BLaER1 (cell line): ENCODE data around the gene CDH13.

Experiments
- H3K27ac ChIP-seq: shearing (Covaris generic); formaldehyde crosslinking; 2 replicates; pipeline ENCODE4 v1.8.1; 2022
- H3K27me3 ChIP-seq: shearing (Covaris generic); formaldehyde crosslinking; 2 replicates; pipeline ENCODE4 v1.8.1; 2022
- H3K36me3 ChIP-seq: shearing (Covaris generic); formaldehyde crosslinking; 2 replicates; pipeline ENCODE4 v1.8.1; 2022
- H3K4me1 ChIP-seq: shearing (Covaris generic); formaldehyde crosslinking; 2 replicates; pipeline ENCODE4 v1.8.1; 2022
- H3K4me2 ChIP-seq: shearing (Covaris generic); formaldehyde crosslinking; 2 replicates; pipeline ENCODE4 v1.8.1; 2022
- H3K4me3 ChIP-seq: shearing (Covaris generic); formaldehyde crosslinking; 2 replicates; pipeline ENCODE4 v1.8.1; 2022
- H3K9ac ChIP-seq: shearing (Covaris generic); formaldehyde crosslinking; 2 replicates; pipeline ENCODE4 v1.8.1; 2022
- H3K9me3 ChIP-seq: shearing (Covaris generic); formaldehyde crosslinking; 2 replicates; pipeline ENCODE4 v1.8.1; 2022
- H4K20me1 ChIP-seq: shearing (Covaris generic); formaldehyde crosslinking; 2 replicates; pipeline ENCODE4 v1.8.1; 2022
- Cebpa-rat ChIP-seq: shearing (Covaris generic); IDR thresholded peaks from 2 replicates; pipeline ENCODE4 v1.8.1; 2022

The CDH13 gene

GRCh38 chr16:82598771-82599170 lies 28.0 kb upstream of the CDH13 start:
- TF ChIP-seq Cebpa-rat = no peak
- H3K27ac ChIP-seq = no peak overlapping the region
- no peaks in the 10 kb centered on the region for H4K20me1 ChIP-seq
- no peak overlapping the region for H3K9ac ChIP-seq
- no peaks in the 10 kb centered on the region for H3K27me3 ChIP-seq
- H3K4me2 ChIP-seq = no peak overlapping the region
- no peak overlapping the region for H3K4me3 ChIP-seq
- H3K4me1 ChIP-seq = no peaks in the 10 kb centered on the region
- no peaks in the 10 kb centered on the region for H3K36me3 ChIP-seq
- no peaks in the 10 kb centered on the region for H3K9me3 ChIP-seq

- Histone ChIP-seq H3K4me1 (no peaks in the 10 kb centered on the region), H3K36me3 (no peaks in the 10 kb centered on the region), H3K4me2 (no peak overlapping the region), H3K27me3 (no peaks in the 10 kb centered on the region), H3K4me3 (no peak overlapping the region), H3K27ac (no peak overlapping the region), H3K9ac (no peak overlapping the region), H3K9me3 (no peaks in the 10 kb centered on the region), H4K20me1 (no peaks in the 10 kb centered on the region)
- no peak for TF ChIP-seq Cebpa-rat
These were observed 24.7 kb upstream of the CDH13 start for GRCh38 chr16:82601989-82602640.

- H3K4me3 ChIP-seq = no peak overlapping the region
- H3K4me1 ChIP-seq = no peaks in the 10 kb centered on the region
- H3K27ac ChIP-seq = no peak overlapping the region
- no peaks in the 10 kb centered on the region for H3K36me3 ChIP-seq
- H3K9ac ChIP-seq = no peak overlapping the region
- H3K9me3 ChIP-seq = no peaks in the 10 kb centered on the region
- no peak for TF ChIP-seq Cebpa-rat
- no peak overlapping the region for H3K4me2 ChIP-seq
- H3K27me3 ChIP-seq = no peaks in the 10 kb centered on the region
- H4K20me1 ChIP-seq = no peaks in the 10 kb centered on the region
These were observed 22.9 kb upstream of the CDH13 start for GRCh38 chr16:82603784-82604411.

- Histone ChIP-seq H3K4me2 (no peak overlapping the region), H4K20me1 (no peaks in the 10 kb centered on the region), H3K36me3 (no peaks in the 10 kb centered on the region), H3K4me3 (no peak overlapping the region), H3K27ac (no peak overlapping the region), H3K9ac (no peak overlapping the region), H3K27me3 (no peaks in the 10 kb centered on the region), H3K4me1 (no peaks in the 10 kb centered on the region), H3K9me3 (no peaks in the 10 kb centered on the region)
- TF ChIP-seq Cebpa-rat = no peak
These were observed 21.7 kb upstream of the CDH13 start for GRCh38 chr16:82605076-82605475.

GRCh38 chr16:82605863-82606620 lies 20.7 kb upstream of the CDH13 start:
- Histone ChIP-seq H3K9me3 (no peaks in the 10 kb centered on the region), H3K36me3 (no peaks in the 10 kb centered on the region), H3K27me3 (no peaks in the 10 kb centered on the region), H3K4me2 (no peak overlapping the region), H3K4me1 (no peaks in the 10 kb centered on the region), H4K20me1 (no peaks in the 10 kb centered on the region), H3K27ac (no peak overlapping the region), H3K9ac (no peak overlapping the region), H3K4me3 (no peak overlapping the region)
- no peak for TF ChIP-seq Cebpa-rat

- H4K20me1 ChIP-seq = no peaks in the 10 kb centered on the region
- no peak for TF ChIP-seq Cebpa-rat
- H3K27ac ChIP-seq = no peak overlapping the region
- no peaks in the 10 kb centered on the region for H3K36me3 ChIP-seq
- no peaks in the 10 kb centered on the region for H3K4me1 ChIP-seq
- H3K9ac ChIP-seq = no peak overlapping the region
- H3K4me2 ChIP-seq = no peak overlapping the region
- no peak overlapping the region for H3K4me3 ChIP-seq
- no peaks in the 10 kb centered on the region for H3K9me3 ChIP-seq
- no peaks in the 10 kb centered on the region for H3K27me3 ChIP-seq
These were observed 17.6 kb upstream of the CDH13 start for GRCh38 chr16:82609140-82609539.

GRCh38 chr16:82612263-82612662 lies 14.5 kb upstream of the CDH13 start:
- no peaks in the 10 kb centered on the region for H3K36me3 ChIP-seq
- no peak overlapping the region for H3K4me3 ChIP-seq
- no peaks in the 10 kb centered on the region for H3K9me3 ChIP-seq
- no peak overlapping the region for H3K9ac ChIP-seq
- H3K27ac ChIP-seq = no peak overlapping the region
- no peaks in the 10 kb centered on the region for H3K4me1 ChIP-seq
- H4K20me1 ChIP-seq = no peaks in the 10 kb centered on the region
- H3K4me2 ChIP-seq = no peak overlapping the region
- no peaks in the 10 kb centered on the region for H3K27me3 ChIP-seq
- TF ChIP-seq Cebpa-rat = no peak

GRCh38 chr16:82616356-82616755 lies 10.4 kb upstream of the CDH13 start:
- H3K9me3 ChIP-seq = no peaks in the 10 kb centered on the region
- no peak for TF ChIP-seq Cebpa-rat
- no peaks in the 10 kb centered on the region for H3K4me1 ChIP-seq
- H3K27me3 ChIP-seq = no peaks in the 10 kb centered on the region
- H3K4me2 ChIP-seq = no peak overlapping the region
- no peak overlapping the region for H3K4me3 ChIP-seq
- no peak overlapping the region for H3K27ac ChIP-seq
- H3K36me3 ChIP-seq = no peaks in the 10 kb centered on the region
- H4K20me1 ChIP-seq = no peaks in the 10 kb centered on the region
- no peak overlapping the region for H3K9ac ChIP-seq

GRCh38 chr16:82621781-82622180 lies 5.0 kb upstream of the CDH13 start:
- no peak overlapping the region for H3K4me3 ChIP-seq
- no peaks in the 10 kb centered on the region for H3K9me3 ChIP-seq
- TF ChIP-seq Cebpa-rat = no peak
- no peaks in the 10 kb centered on the region for H4K20me1 ChIP-seq
- no peak overlapping the region for H3K9ac ChIP-seq
- no peak overlapping the region for H3K4me2 ChIP-seq
- H3K4me1 ChIP-seq = peaks cover 7% of the 10 kb centered on the region
- H3K36me3 ChIP-seq = no peaks in the 10 kb centered on the region
- H3K27ac ChIP-seq = no peak overlapping the region
- H3K27me3 ChIP-seq = no peaks in the 10 kb centered on the region

GRCh38 chr16:82623241-82623640 lies 3.5 kb upstream of the CDH13 start:
- no peaks in the 10 kb centered on the region; the same call in 1 of the 2 replicates for H3K9me3 ChIP-seq
- no peak overlapping the region for H3K27ac ChIP-seq
- no peak for TF ChIP-seq Cebpa-rat
- no peak overlapping the region for H3K9ac ChIP-seq
- H3K36me3 ChIP-seq = no peaks in the 10 kb centered on the region
- no peaks in the 10 kb centered on the region for H4K20me1 ChIP-seq
- peaks cover 7% of the 10 kb centered on the region for H3K4me1 ChIP-seq
- H3K27me3 ChIP-seq = no peaks in the 10 kb centered on the region
- H3K4me2 ChIP-seq = no peak overlapping the region
- H3K4me3 ChIP-seq = no peak overlapping the region
